ENCODE measurements around the gene PLEKHH3.
"Not testable (repeated sequence)": the region's sequence is repeated elsewhere in the genome, so short reads cannot be mapped to it uniquely, and the experiment has no call there.

Gene PLEKHH3

DNA sequence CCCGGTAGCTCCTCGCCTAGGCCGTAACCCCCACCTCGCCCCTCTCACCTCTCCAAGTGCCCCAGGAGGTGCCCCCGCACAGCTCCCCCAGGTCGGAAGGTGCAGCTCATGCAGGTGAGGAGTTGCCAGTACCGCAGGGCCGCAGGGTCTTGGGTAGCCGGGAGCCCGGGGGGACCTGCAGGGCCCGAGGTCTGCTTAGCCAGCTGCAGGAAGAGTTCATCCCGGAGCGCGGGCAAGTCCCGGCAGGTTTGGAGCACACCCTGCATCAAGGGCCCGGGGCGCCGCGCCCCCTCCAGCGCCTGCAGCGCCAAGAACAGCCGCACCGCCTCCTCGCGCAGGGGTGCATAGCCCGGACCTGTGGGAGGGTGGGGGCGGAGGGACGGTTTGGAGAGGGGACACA, 4.8 kb downstream of the PLEKHH3 start:
- DNase-seq (ENCODE audit: low read depth in 2 of 2) = no peak

GRCh38 chr17:42670789-42671657, 5.8 kb downstream of the PLEKHH3 start:
- DNase-seq (ENCODE audit: low read depth in 2 of 2) = no peak

- no peak for DNase-seq (ENCODE audit: low read depth in 2 of 2)
Measured at GRCh38 chr17:42669977-42670788, 6.6 kb downstream of the PLEKHH3 start.

DNA sequence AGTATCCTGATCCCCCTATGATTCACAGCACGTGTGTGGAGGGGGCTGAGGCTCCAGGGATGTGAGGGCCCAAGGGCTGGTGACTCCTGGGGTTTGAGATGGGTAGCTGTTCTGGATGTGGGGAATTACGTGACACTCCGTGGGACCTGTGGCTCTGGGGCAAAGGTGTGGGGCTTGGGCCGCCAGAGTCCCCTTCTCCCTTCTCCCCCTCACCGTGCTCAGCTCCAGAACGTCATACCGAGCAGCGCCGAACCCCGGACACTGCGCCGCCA, 7.2 kb downstream of the PLEKHH3 start:
- no peak for DNase-seq (ENCODE audit: low read depth in 2 of 2)

- DNase-seq (ENCODE audit: low read depth in 2 of 2) = no peak
Measured at GRCh38 chr17:42667088-42667951, 9.5 kb downstream of the PLEKHH3 start.

DNA sequence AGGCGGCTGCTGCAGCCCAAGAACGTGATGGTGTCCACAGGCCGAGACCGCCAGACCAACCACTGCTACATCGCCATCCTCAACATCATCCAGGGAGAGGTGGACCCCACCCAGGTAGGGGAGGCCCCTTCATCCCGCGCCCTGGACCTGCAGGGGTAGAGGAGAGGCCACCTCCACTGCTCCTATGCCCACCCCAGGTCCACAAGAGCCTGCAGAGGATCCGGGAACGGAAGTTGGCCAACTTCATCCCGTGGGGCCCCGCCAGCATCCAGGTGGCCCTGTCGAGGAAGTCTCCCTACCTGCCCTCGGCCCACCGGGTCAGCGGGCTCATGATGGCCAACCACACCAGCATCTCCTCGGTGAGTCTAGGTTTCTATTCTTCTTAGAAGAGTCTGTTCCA, 10.7 kb downstream of the PLEKHH3 start:
- not testable (repeated sequence) for DNase-seq (ENCODE audit: low read depth in 2 of 2)

- DNase-seq (ENCODE audit: low read depth in 2 of 2) = no peak
Measured at GRCh38 chr17:42665581-42666001, 11.2 kb downstream of the PLEKHH3 start.

GRCh38 chr17:42660692-42661345, 16.0 kb downstream of the PLEKHH3 start:
- no peak for DNase-seq (ENCODE audit: low read depth in 2 of 2)

GRCh38 chr17:42659932-42660274, 16.9 kb downstream of the PLEKHH3 start:
- not testable (repeated sequence) for DNase-seq (ENCODE audit: low read depth in 2 of 2)

- peak in 1 of 2 donors; percentile 70 for DNase-seq (ENCODE audit: low read depth in 2 of 2)
Measured at GRCh38 chr17:42659079-42659931, 17.5 kb downstream of the PLEKHH3 start, which contains the start of gene TUBG2. TSS of gene TUBG2 (plus strand) at chr17:42659284. CDS start at chr17:42659504, 220 bp downstream.

DNA sequence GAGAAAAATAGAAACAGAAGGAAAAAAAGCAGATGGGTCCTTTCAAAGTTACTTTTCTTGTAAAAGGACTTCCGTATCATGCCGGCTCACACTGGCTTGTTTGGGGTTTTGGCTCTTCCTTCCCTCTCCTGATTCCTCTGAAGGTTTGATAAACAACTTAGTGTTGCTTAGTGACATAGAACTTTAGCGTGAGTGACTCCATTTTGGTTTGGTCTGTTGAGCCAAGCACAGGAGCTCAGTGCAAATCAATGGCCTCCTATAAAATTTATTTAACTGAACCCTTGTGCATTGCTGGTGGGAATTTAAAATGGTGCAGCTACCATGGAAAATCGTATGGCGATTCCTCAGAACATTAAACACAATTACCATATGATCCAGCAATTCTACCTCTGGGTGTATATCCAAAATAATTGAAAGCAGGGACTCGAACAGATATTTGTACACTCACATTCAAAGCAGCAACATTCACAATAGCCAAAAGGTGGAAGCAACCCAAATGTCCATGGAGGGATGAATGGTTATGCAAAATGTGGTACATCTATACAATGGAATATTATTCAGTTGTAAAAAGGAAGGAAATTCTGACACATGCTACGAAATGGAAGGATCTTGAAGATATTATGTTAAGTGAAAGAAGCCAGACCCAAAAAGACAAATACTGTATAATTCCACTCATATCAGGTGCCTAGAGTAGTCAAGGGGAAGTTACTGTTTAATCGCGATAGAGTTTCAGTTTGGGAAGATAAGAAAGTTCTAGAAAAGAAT, 18.8 kb downstream of the PLEKHH3 start:
- no peak for DNase-seq (ENCODE audit: low read depth in 2 of 2)

DNA sequence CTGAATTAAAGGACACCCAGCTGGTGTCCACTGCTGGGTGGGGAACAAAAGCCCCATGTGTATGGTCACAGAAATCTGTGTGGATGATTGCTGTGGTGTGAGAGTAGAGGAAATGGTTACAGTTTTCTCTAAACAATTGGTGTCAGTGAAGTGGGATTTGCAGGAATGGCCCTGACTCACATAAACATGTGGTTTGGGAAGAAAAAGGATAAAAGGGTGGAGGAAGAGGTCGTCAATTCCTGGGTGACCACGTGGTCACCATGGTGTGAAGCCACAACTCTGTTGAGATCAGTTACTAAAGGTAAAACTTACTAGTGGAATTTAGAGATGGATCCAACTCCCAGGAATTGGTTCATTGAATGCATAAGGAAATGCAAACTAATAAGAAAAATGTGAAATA, 21.3 kb downstream of the PLEKHH3 start:
- no peak for DNase-seq (ENCODE audit: low read depth in 2 of 2)

DNA sequence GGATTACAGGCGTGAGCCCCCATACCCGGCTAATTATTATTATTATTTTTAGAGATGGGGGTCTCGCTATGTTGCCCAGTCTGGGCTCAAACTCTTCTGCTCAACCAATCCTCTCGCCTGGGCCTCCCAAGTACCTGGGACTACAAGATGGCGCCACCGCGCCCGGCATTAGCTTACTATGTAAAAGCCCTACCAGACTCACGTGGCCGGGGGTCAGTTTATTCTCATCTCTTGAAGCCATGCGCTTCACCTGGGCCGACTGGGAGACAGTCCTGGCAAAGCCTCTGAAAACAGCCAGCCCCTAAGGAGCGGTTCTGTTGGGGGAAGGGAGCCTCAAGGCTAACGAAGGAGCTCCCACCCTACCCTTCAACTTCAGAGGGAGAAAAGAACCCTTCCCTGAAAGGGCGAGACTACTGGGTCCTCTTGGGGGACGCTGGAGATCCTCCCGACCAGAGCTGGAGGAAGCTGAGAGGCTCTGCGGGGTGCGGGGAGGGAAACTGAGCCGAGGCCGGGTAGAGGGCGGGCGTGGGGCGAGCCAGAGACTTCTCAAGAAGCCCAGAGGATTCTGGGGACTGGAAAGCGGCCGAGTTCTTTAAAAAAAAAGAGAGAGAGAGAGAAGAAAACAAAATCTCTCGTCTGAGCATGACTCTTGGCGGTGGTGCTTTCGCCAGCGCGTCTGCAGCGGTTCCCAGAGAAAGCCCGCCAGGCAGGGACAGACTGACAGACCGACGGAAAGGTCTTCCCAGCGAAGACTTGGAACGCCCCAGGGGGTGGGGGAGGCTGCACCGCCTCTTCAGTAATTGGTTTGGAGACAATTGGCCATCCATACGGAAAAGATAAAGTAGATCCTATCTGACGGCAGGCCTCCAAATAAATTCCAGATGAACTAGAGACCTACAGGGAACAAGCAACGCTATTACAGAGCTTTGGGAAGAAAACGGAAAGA, 23.3 kb downstream of the PLEKHH3 start:
- DNase-seq (ENCODE audit: low read depth in 2 of 2) = no peak

- no peak for DNase-seq (ENCODE audit: low read depth in 2 of 2)
Measured at GRCh38 chr17:42651392-42651791, 25.4 kb downstream of the PLEKHH3 start.

DNA sequence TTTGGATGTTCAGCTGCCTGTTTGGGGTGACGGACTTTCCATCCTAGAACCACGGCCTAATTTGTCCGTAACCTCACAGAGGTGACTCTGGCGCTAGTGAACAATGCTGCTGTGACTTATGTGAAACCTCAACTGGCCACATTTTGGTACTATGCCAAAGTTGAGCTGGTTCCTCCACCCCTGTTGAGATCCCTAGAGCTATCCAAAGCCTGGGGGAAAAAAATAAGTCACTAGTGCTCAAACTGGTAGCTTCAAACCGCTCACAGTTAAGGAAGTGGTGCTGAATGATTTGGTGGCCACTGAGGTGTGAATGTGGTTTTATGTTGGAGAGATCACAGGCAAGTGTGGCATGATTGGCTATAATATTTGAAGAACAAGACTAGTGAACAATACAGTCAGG, 29.0 kb downstream of the PLEKHH3 start:
- no peak for DNase-seq (ENCODE audit: low read depth in 2 of 2)

- no peak for DNase-seq (ENCODE audit: low read depth in 2 of 2)
Measured at GRCh38 chr17:42642336-42642735, 34.5 kb downstream of the PLEKHH3 start.

DNA sequence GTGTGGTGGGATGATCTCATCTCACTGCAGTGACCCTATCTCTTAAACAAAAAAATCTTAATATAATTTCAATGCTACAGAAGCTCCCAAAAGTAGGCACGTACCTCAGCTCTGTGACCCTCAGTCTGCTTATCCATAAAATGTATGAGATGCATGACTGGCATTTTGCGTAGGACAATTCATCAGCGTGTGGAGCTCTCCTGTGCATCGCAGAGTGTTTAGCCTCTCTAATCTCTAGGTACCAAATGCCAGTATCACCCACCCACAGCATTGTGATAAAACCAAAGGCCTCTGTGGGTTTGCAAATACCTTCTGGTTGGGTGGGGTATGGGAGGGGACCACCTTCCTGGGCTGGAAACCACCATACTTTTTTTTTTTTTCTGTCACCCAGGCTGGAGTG, 36.7 kb downstream of the PLEKHH3 start:
- DNase-seq (ENCODE audit: low read depth in 2 of 2) = no peak

- DNase-seq (ENCODE audit: low read depth in 2 of 2) = no peak
Measured at GRCh38 chr17:42639525-42640113, 37.2 kb downstream of the PLEKHH3 start.

All from stimulated activated CD4-positive, alpha-beta T cell treated with anti-CD3 and anti-CD28 coated beads, Interleukin-1b, Interleukin-23, amount 100 ng/mL, for 1 hour (primary cell).